Hepatocyte (in vitro differentiated cells): Measurements from ENCODE around the gene SIRT7.

Source experiments
- CTCF ChIP-seq: fragments of 200-600 bp; sonication (generic); IDR thresholded peaks from 2 replicates; pipeline ENCODE4 v1.5.1; 2016; ENCODE audit warnings: antibody characterized with exemption, mild to moderate bottlenecking; ENCODE audit not compliant: poor library complexity
- EZH2 ChIP-seq: fragments of 200-600 bp; sonication (generic); IDR thresholded peaks from 2 replicates; pipeline ENCODE4 v1.6.1; 2016; ENCODE audit warnings: antibody characterized with exemption, mild to moderate bottlenecking, borderline replicate concordance

GRCh38 chr17:81905424-81905875 lies 12.5 kb downstream of the SIRT7 start:
- TF ChIP-seq CTCF: no peak
- TF ChIP-seq EZH2: no peak
